HEK293 (cell line): ENCODE measurements around the gene AOAH.
A peak's percentile ranks its signal among the peaks of the same experiment; 100 is the strongest.

Source experiments
- CTCF ChIA-PET: fragments of 350-600 bp; formaldehyde crosslinking; extraction: SDS; loops from one replicate; lab custom pipeline; 2021; ENCODE audit warnings: antibody characterized with exemption; lab: Yijun Ruan, JAX
- POLR2A ChIA-PET: fragments of 300-600 bp; formaldehyde crosslinking; extraction: SDS; loops from one replicate; lab custom pipeline; 2020; ENCODE audit warnings: antibody characterized with exemption, inconsistent platforms; lab: Yijun Ruan, JAX
- H3K27ac ChIP-seq: fragments of 200-500 bp; sonication (Bioruptor generic); 2 replicates; pipeline ENCODE4 v1.5.1; 2014; ENCODE audit warnings: low read depth, low read length, control low read depth, inconsistent platforms; ENCODE audit errors: extremely low read depth
- H3K36me3 ChIP-seq, 2 experiments: fragments of 200-500 bp in 1 of 2; sonication (Bioruptor generic) in 1 of 2; 1 replicate in 1 of 2; 2 replicates in 1 of 2; pipeline ENCODE4 v1.5.1; 2014 to 2017; ENCODE audit warnings: inconsistent platforms in 2 of 2, low read length in 2 of 2; ENCODE audit not compliant: control insufficient read depth in 2 of 2, insufficient read depth in 1 of 2
- H3K4me1 ChIP-seq: fragments of 200-500 bp; sonication (Bioruptor generic); 2 replicates; pipeline ENCODE4 v1.5.1; 2014; ENCODE audit warnings: mild to moderate bottlenecking, low read length, inconsistent platforms; ENCODE audit not compliant: control insufficient read depth, insufficient read depth
- H3K4me3 ChIP-seq: 2 replicates; pipeline ENCODE4 v1.5.1; 2011; ENCODE audit warnings: low read depth, mild to moderate bottlenecking, control low read depth, low read length, moderate library complexity
- H3K9me3 ChIP-seq: fragments of 200-500 bp; sonication (Bioruptor generic); 2 replicates; pipeline ENCODE4 v1.5.1; 2014; ENCODE audit warnings: low read depth, low read length, inconsistent platforms; ENCODE audit not compliant: control insufficient read depth, insufficient read depth
- BCL11B ChIP-seq: fragments of 450-650 bp; formaldehyde crosslinking; IDR thresholded peaks from 2 replicates; pipeline ENCODE4 v1.5.1; 2016; ENCODE audit warnings: low read depth, missing biosample characterization, missing genetic modification characterization
- BCL6B ChIP-seq: fragments of 450-650 bp; formaldehyde crosslinking; IDR thresholded peaks from 2 replicates; pipeline ENCODE4 v1.5.1; 2017; ENCODE audit warnings: missing biosample characterization, missing genetic modification characterization
- GLIS2 ChIP-seq: fragments of 450-650 bp; formaldehyde crosslinking; IDR thresholded peaks from 2 replicates; pipeline ENCODE4 v1.5.1; 2016; ENCODE audit warnings: missing biosample characterization, missing genetic modification characterization
- IKZF3 ChIP-seq: fragments of 450-650 bp; IDR thresholded peaks from 2 replicates; pipeline ENCODE4 v1.5.0; 2018; ENCODE audit warnings: missing biosample characterization, mild to moderate bottlenecking, missing genetic modification characterization, moderate library complexity
- KLF8 ChIP-seq: fragments of 450-650 bp; formaldehyde crosslinking; IDR thresholded peaks from 2 replicates; pipeline ENCODE4 v1.5.1; 2016; ENCODE audit warnings: missing biosample characterization, missing genetic modification characterization
- PRDM1 ChIP-seq: fragments of 450-650 bp; formaldehyde crosslinking; IDR thresholded peaks from 2 replicates; pipeline ENCODE4; 2016; ENCODE audit warnings: missing biosample characterization, missing genetic modification characterization
- SETDB1 ChIP-seq: IDR thresholded peaks from one replicate; pipeline ENCODE4 v1.6.1; 2017; ENCODE audit warnings: mild to moderate bottlenecking, low read length, moderate library complexity, mixed read lengths; ENCODE audit not compliant: insufficient read length
- TSHZ1 ChIP-seq: fragments of 450-650 bp; formaldehyde crosslinking; IDR thresholded peaks from 2 replicates; pipeline ENCODE4 v1.5.1; 2016; ENCODE audit warnings: missing biosample characterization, missing genetic modification characterization, borderline replicate concordance
- ZBTB8A ChIP-seq: fragments of 450-650 bp; formaldehyde crosslinking; IDR thresholded peaks from 2 replicates; pipeline ENCODE4 v1.5.1; 2016; ENCODE audit warnings: missing biosample characterization, missing genetic modification characterization
- ZEB2 ChIP-seq: fragments of 450-650 bp; formaldehyde crosslinking; IDR thresholded peaks from 2 replicates; pipeline ENCODE4 v1.5.1; 2016; ENCODE audit warnings: missing biosample characterization, missing genetic modification characterization
- ZNF10 ChIP-seq: fragments of 450-650 bp; formaldehyde crosslinking; IDR thresholded peaks from 2 replicates; pipeline ENCODE4 v1.5.1; 2017; ENCODE audit warnings: missing biosample characterization, missing genetic modification characterization
- ZNF121 ChIP-seq: fragments of 450-650 bp; formaldehyde crosslinking; IDR thresholded peaks from 2 replicates; pipeline ENCODE4 v1.5.1; 2016; ENCODE audit warnings: missing biosample characterization, missing genetic modification characterization
- ZNF221 ChIP-seq: fragments of 450-650 bp; formaldehyde crosslinking; IDR thresholded peaks from 2 replicates; pipeline ENCODE4 v1.5.1; 2017; ENCODE audit warnings: missing biosample characterization, missing genetic modification characterization, borderline replicate concordance
- ZNF266 ChIP-seq: fragments of 450-650 bp; formaldehyde crosslinking; IDR thresholded peaks from 2 replicates; pipeline ENCODE4 v1.5.1; 2016; ENCODE audit warnings: missing biosample characterization, missing genetic modification characterization, low read depth
- ZNF302 ChIP-seq: fragments of 450-650 bp; formaldehyde crosslinking; IDR thresholded peaks from 2 replicates; pipeline ENCODE4 v1.5.1; 2016; ENCODE audit warnings: missing biosample characterization, missing genetic modification characterization, low read depth
- ZNF341 ChIP-seq: fragments of 450-650 bp; formaldehyde crosslinking; IDR thresholded peaks from 2 replicates; pipeline ENCODE4; 2016; ENCODE audit warnings: low read depth, missing biosample characterization, missing genetic modification characterization
- ZNF398 ChIP-seq: fragments of 450-650 bp; formaldehyde crosslinking; IDR thresholded peaks from 2 replicates; pipeline ENCODE4 v1.5.1; 2017; ENCODE audit warnings: missing biosample characterization, missing genetic modification characterization
- ZNF514 ChIP-seq: fragments of 450-650 bp; formaldehyde crosslinking; IDR thresholded peaks from 2 replicates; pipeline ENCODE4 v1.5.1; 2016; ENCODE audit warnings: missing biosample characterization, missing genetic modification characterization
- ZNF521 ChIP-seq: fragments of 450-650 bp; formaldehyde crosslinking; IDR thresholded peaks from 2 replicates; pipeline ENCODE4 v1.5.1; 2017; ENCODE audit warnings: missing biosample characterization, mild to moderate bottlenecking, missing genetic modification characterization
- ZNF555 ChIP-seq: fragments of 450-650 bp; formaldehyde crosslinking; conservative IDR thresholded peaks from 2 replicates; pipeline ENCODE4 v1.5.1; 2017; ENCODE audit warnings: missing biosample characterization, mild to moderate bottlenecking, missing genetic modification characterization, inconsistent platforms
- ZNF629 ChIP-seq: fragments of 450-650 bp; formaldehyde crosslinking; IDR thresholded peaks from 2 replicates; pipeline ENCODE4 v1.5.1; 2017; ENCODE audit warnings: missing biosample characterization, missing genetic modification characterization
- ZNF704 ChIP-seq: fragments of 450-650 bp; formaldehyde crosslinking; IDR thresholded peaks from 2 replicates; pipeline ENCODE4 v1.5.1; 2016; ENCODE audit warnings: missing biosample characterization, missing genetic modification characterization
- ZNF747 ChIP-seq: fragments of 450-650 bp; formaldehyde crosslinking; IDR thresholded peaks from 2 replicates; pipeline ENCODE4 v1.5.1; 2016; ENCODE audit warnings: missing biosample characterization, missing genetic modification characterization
- ZNF843 ChIP-seq: fragments of 450-650 bp; formaldehyde crosslinking; IDR thresholded peaks from 2 replicates; pipeline ENCODE4 v1.5.1; 2016; ENCODE audit warnings: missing biosample characterization, missing genetic modification characterization

Gene AOAH

GRCh38 chr7:36602511-36602910 is 121.8 kb downstream of the AOAH start (continued):
- no peak for TF ChIP-seq ZNF704 (tag by site-specific recombination)
- no peak for TF ChIP-seq ZNF266 (tag by site-specific recombination)
- no peak for TF ChIP-seq BCL6B
- no peak for TF ChIP-seq ZNF521 (tag by site-specific recombination)
- TF ChIP-seq PRDM1 (tag by site-specific recombination) = no peak
- no peak for TF ChIP-seq BCL11B (tag by site-specific recombination)
- no peak for TF ChIP-seq ZNF843 (tag by site-specific recombination)
- no peak for TF ChIP-seq SETDB1

GRCh38 chr7:36601601-36602000 is 122.7 kb downstream of the AOAH start:
- Histone ChIP-seq H3K4me1 (peaks cover 5% of the 10 kb centered on the region; the same call in 1 of the 2 replicates), H3K27ac (no peak overlapping the region), H3K36me3 (no peaks in the 10 kb centered on the region), H3K9me3 (no peaks in the 10 kb centered on the region), H3K4me3 (no peak overlapping the region)
- CTCF ChIA-PET = interaction anchor here (0.6 to 1.8 kb wide), 3 partner anchors 69 to 574 kb away, joined by 3 to 6 read pairs (median 4); no protein-coding TSS in a partner anchor
- no peak for TF ChIP-seq KLF8 (tag by site-specific recombination)
- TF ChIP-seq ZNF747 = no peak
- TF ChIP-seq IKZF3 = no peak
- no peak for TF ChIP-seq ZNF629 (tag by site-specific recombination)
- no peak for TF ChIP-seq ZNF341 (tag by site-specific recombination)
- TF ChIP-seq ZNF521 (tag by site-specific recombination) = no peak
- no peak for TF ChIP-seq ZNF10 (tag by site-specific recombination)
- TF ChIP-seq ZNF121 = no peak
- no peak for TF ChIP-seq GLIS2
- POLR2A ChIA-PET = no interaction called here

GRCh38 chr7:36600869-36601530 is 123.3 kb downstream of the AOAH start:
- TF ChIP-seq ZNF398 (tag by site-specific recombination) = peak; percentile 80
- no peak for TF ChIP-seq ZNF629 (tag by site-specific recombination)
- Histone ChIP-seq H3K4me1 (no peaks in the 10 kb centered on the region), H3K4me3 (no peak overlapping the region), H3K9me3 (no peaks in the 10 kb centered on the region), H3K27ac (no peak overlapping the region), H3K36me3 (no peaks in the 10 kb centered on the region)
- ChIA-PET POLR2A (no interaction called here), CTCF (interaction anchor here (1.0 to 1.8 kb wide), 2 partner anchors 70 to 113 kb away, joined by 4 to 6 read pairs; no protein-coding TSS in a partner anchor)

- Histone ChIP-seq H3K4me1 (no peaks in the 10 kb centered on the region), H3K4me3 (no peak overlapping the region), H3K27ac (no peak overlapping the region), H3K36me3 (no peaks in the 10 kb centered on the region), H3K9me3 (no peaks in the 10 kb centered on the region)
- ChIA-PET CTCF (no interaction called here), POLR2A (no interaction called here)
- no peak for TF ChIP-seq ZNF555 (tag by site-specific recombination)
- TF ChIP-seq ZNF302 = no peak
- TF ChIP-seq ZEB2 (tag by site-specific recombination) = no peak
- no peak for TF ChIP-seq ZNF221 (tag by site-specific recombination)
- TF ChIP-seq ZNF514 (tag by site-specific recombination) = no peak
- no peak for TF ChIP-seq ZBTB8A (tag by site-specific recombination)
- TF ChIP-seq TSHZ1 (tag by site-specific recombination) = no peak
Observed at GRCh38 chr7:36600314-36600682, 124.0 kb downstream of the AOAH start.
